H1 (cell line): ENCODE data around the gene KEL. TPM values are rescaled to one million over a fixed set of nuclear protein-coding genes. Genes with fewer than 3 reads are reported as not detected.

ENCODE experiments used
- CTCF ChIA-PET: fragments of 300-600 bp; sonication (Branson Sonifier 250); formaldehyde crosslinking; loops from one replicate; lab custom pipeline; 2021; ENCODE audit not compliant: partially characterized antibody; lab: Charles Lee
- POLR2A ChIA-PET: fragments of 300-600 bp; sonication (Branson Sonifier 250); formaldehyde crosslinking; loops from one replicate; lab custom pipeline; 2021; ENCODE audit warnings: inconsistent platforms; ENCODE audit not compliant: partially characterized antibody; lab: Charles Lee
- DNase-seq, 2 experiments: peaks; one replicate each; pipeline versions ENCODE4 v3.0.0 to v3.0.0-alpha.2; 2010 to 2022; ENCODE audit warnings: low spot score in 2 of 2, low read depth in 1 of 2, mixed read lengths in 1 of 2
- FAIRE-seq: peaks from 2 replicates; lab custom pipeline; 2011; peaks lifted over from hg19 to GRCh38; lab: Jason Lieb, UNC
- H2AFZ ChIP-seq: 2 replicates; pipeline ENCODE4 v1.8.1; 2012; ENCODE audit warnings: low read length, inconsistent platforms
- H2AK5ac ChIP-seq: 2 replicates; pipeline ENCODE4 v1.6.1; 2013; ENCODE audit warnings: low read depth, low read length
- H2BK120ac ChIP-seq: replicated peaks from 2 replicates; pipeline ENCODE3; 2013; ENCODE audit warnings: low read depth, low read length, inconsistent platforms
- H2BK12ac ChIP-seq: 2 replicates; pipeline ENCODE4 v1.6.1; 2013; ENCODE audit warnings: low read depth, low read length
- H2BK15ac ChIP-seq: 2 replicates; pipeline ENCODE4 v1.6.1; 2013; ENCODE audit warnings: low read length
- H2BK20ac ChIP-seq: 2 replicates; pipeline ENCODE4 v1.6.1; 2013; ENCODE audit warnings: low read length
- H2BK5ac ChIP-seq: 2 replicates; pipeline ENCODE4 v1.6.1; 2013; ENCODE audit warnings: low read depth, low read length
- H3K14ac ChIP-seq: 2 replicates; pipeline ENCODE4 v1.6.1; 2013; ENCODE audit warnings: inconsistent platforms; ENCODE audit not compliant: insufficient read length
- H3K18ac ChIP-seq: 2 replicates; pipeline ENCODE4 v1.6.1; 2013; ENCODE audit warnings: low read length; ENCODE audit errors: extremely low read depth
- H3K23ac ChIP-seq: 2 replicates; pipeline ENCODE4 v1.6.1; 2013; ENCODE audit warnings: inconsistent platforms; ENCODE audit not compliant: insufficient read length
- H3K23me2 ChIP-seq: 2 replicates; pipeline ENCODE4 v1.6.1; 2013; ENCODE audit warnings: low read depth, low read length
- H3K27ac ChIP-seq: 2 replicates; pipeline ENCODE4 v1.6.1; 2011; ENCODE audit warnings: low read depth, low read length, inconsistent platforms
- H3K27me3 ChIP-seq, 4 experiments: replicated peaks in 1 of 4; 1 replicate in 1 of 4; 2 replicates in 3 of 4; pipeline versions ENCODE4 v1.6.1 to v1.8.1; 2011 to 2013; ENCODE audit warnings: low read length in 3 of 4, mild to moderate bottlenecking in 3 of 4, inconsistent platforms in 2 of 4, mixed read lengths in 2 of 4, moderate library complexity in 1 of 4; ENCODE audit not compliant: control insufficient read depth in 3 of 4, insufficient read depth in 3 of 4; ENCODE audit errors: extremely low read depth in 1 of 4
- H3K36me3 ChIP-seq, 4 experiments: 2 replicates each; pipeline versions ENCODE4 v1.6.1 to v1.8.1; 2011 to 2013; ENCODE audit warnings: mild to moderate bottlenecking in 4 of 4, low read length in 3 of 4, moderate library complexity in 2 of 4, control low read depth in 1 of 4, inconsistent platforms in 1 of 4; ENCODE audit not compliant: insufficient read depth in 4 of 4, control insufficient read depth in 2 of 4
- H3K4ac ChIP-seq: replicated peaks from 2 replicates; pipeline ENCODE3; 2013; ENCODE audit warnings: low read length, low read depth, mixed read lengths, inconsistent platforms; ENCODE audit not compliant: insufficient read length
- H3K4me1 ChIP-seq, 4 experiments: replicated peaks in 1 of 4; 1 replicate in 1 of 4; 2 replicates in 3 of 4; pipeline versions ENCODE4 v1.6.1 to v1.8.1; 2011 to 2013; ENCODE audit warnings: low read length in 3 of 4, inconsistent platforms in 2 of 4, mixed read lengths in 1 of 4; ENCODE audit not compliant: insufficient read depth in 4 of 4, control insufficient read depth in 3 of 4
- H3K4me2 ChIP-seq, 2 experiments: 2 replicates each; pipeline versions ENCODE4 v1.6.1 to v1.8.1; 2011 to 2013; ENCODE audit warnings: low read depth in 2 of 2, low read length in 2 of 2, control low read depth in 1 of 2, inconsistent platforms in 1 of 2, mild to moderate bottlenecking in 1 of 2; ENCODE audit not compliant: insufficient read depth in 1 of 2
- H3K4me3 ChIP-seq, 4 experiments: fragments of 200-600, 300-600 bp in 1 of 4; sonication (generic), shearing (Covaris generic), sonication (Bioruptor Twin) in 1 of 4; 2 replicates each; pipeline versions ENCODE4 v1.5.1 to v1.8.1; 2011 to 2016; ENCODE audit warnings: low read length in 4 of 4, low read depth in 3 of 4, control low read depth in 2 of 4, inconsistent platforms in 2 of 4, mild to moderate bottlenecking in 2 of 4, mixed read lengths in 1 of 4, moderate library complexity in 1 of 4; ENCODE audit not compliant: insufficient read depth in 2 of 4; ENCODE audit errors: extremely low read depth in 1 of 4
- H3K56ac ChIP-seq: replicated peaks from 2 replicates; pipeline ENCODE3; 2013; ENCODE audit warnings: low read depth, mild to moderate bottlenecking, mixed read lengths, low read length, inconsistent platforms; ENCODE audit not compliant: insufficient read length
- H3K79me1 ChIP-seq: 2 replicates; pipeline ENCODE4 v1.6.1; 2013; ENCODE audit warnings: low read depth, low read length, control low read depth
- H3K79me2 ChIP-seq, 2 experiments: 2 replicates each; pipeline versions ENCODE4 v1.6.1 to v1.8.1; 2012 to 2013; ENCODE audit warnings: low read length in 2 of 2, mild to moderate bottlenecking in 2 of 2, inconsistent platforms in 1 of 2; ENCODE audit not compliant: insufficient read depth in 2 of 2, control insufficient read depth in 1 of 2
- H3K9ac ChIP-seq, 4 experiments: replicated peaks in 1 of 4; 1 replicate in 1 of 4; 2 replicates in 3 of 4; pipeline versions ENCODE4 v1.6.1 to v1.8.1; 2011 to 2013; ENCODE audit warnings: low read depth in 3 of 4, low read length in 3 of 4, control low read depth in 2 of 4, mild to moderate bottlenecking in 2 of 4, moderate library complexity in 2 of 4, inconsistent platforms in 1 of 4; ENCODE audit errors: extremely low read depth in 1 of 4
- H3K9me3 ChIP-seq, 2 experiments: 2 replicates each; pipeline versions ENCODE4 v1.6.1 to v1.8.1; 2012 to 2013; ENCODE audit warnings: mild to moderate bottlenecking in 2 of 2, moderate library complexity in 2 of 2, control low read depth in 1 of 2, inconsistent platforms in 1 of 2, low read depth in 1 of 2, low read length in 1 of 2, mixed read lengths in 1 of 2; ENCODE audit not compliant: insufficient read depth in 2 of 2
- H4K20me1 ChIP-seq, 2 experiments: replicated peaks in 1 of 2; 2 replicates each; pipeline versions ENCODE3 to v1.8.1; 2011 to 2013; ENCODE audit warnings: inconsistent platforms in 2 of 2, low read length in 2 of 2, mild to moderate bottlenecking in 1 of 2; ENCODE audit not compliant: insufficient read depth in 2 of 2, control insufficient read depth in 1 of 2
- H4K5ac ChIP-seq: 2 replicates; pipeline ENCODE4 v1.6.1; 2013; ENCODE audit warnings: low read length, low read depth, mixed read lengths, inconsistent platforms; ENCODE audit not compliant: insufficient read length
- H4K8ac ChIP-seq: 2 replicates; pipeline ENCODE4 v1.8.0; 2013; ENCODE audit warnings: mild to moderate bottlenecking, moderate library complexity, low read length, inconsistent platforms; ENCODE audit not compliant: insufficient read depth; ENCODE audit errors: extremely low read depth
- H4K91ac ChIP-seq: replicated peaks from 2 replicates; pipeline ENCODE3; 2013; ENCODE audit warnings: low read length, mixed read lengths, inconsistent platforms; ENCODE audit not compliant: insufficient read length
- YY1 ChIP-seq: IDR thresholded peaks from 2 replicates; pipeline ENCODE4 v1.6.1; 2011; ENCODE audit warnings: low read depth, mild to moderate bottlenecking, low read length
- WGBS, 2 experiments: shearing (Covaris generic) in 1 of 2; methylation state at CpG; one replicate each; pipeline versions ENCODE4 v1.1.6 to v1.1.7; 2013 to 2015; ENCODE audit warnings: low lambda C conversion rate in 2 of 2, mixed read lengths in 2 of 2, inconsistent platforms in 1 of 2, low coverage in 1 of 2, missing lambda C conversion rate in 1 of 2; ENCODE audit not compliant: insufficient replicate concordance in 2 of 2, insufficient coverage in 1 of 2, insufficient read length in 1 of 2; ENCODE audit errors: extremely low coverage in 1 of 2, missing lambda C conversion rate in 1 of 2; 5-methylcytosine and 5-hydroxymethylcytosine counted together
- polyA plus RNA-seq, 7 experiments: library from polyadenylated mRNA; depleted of rRNA in 3 of 7; stranded (reverse) in 5 of 7; unstranded in 2 of 7; fragments of >200 nt in 5 of 7; fragments of 200-250 nt in 2 of 7; gene quantifications; 1 replicate in 5 of 7; 2 replicates in 1 of 7; 4 replicates in 1 of 7; pipeline versions ENCODE4 v1.2.1 to v1.2.3, GENCODE V29; 2011 to 2013; ENCODE audit warnings: missing spikeins in 2 of 7, mixed read lengths in 2 of 7
- total RNA-seq: library from RNA; stranded (reverse); fragmentation: NEBNext Ultra II Directional; extraction: Animal tissue kit (Norgen Biotek cat#: 25700); gene quantifications from 2 replicates; pipeline ENCODE4 v1.2.1, GENCODE V29; 2021

KEL gene
- total and polyA plus RNA-seq, 2 of the 8 experiments (the other 6 are each of a cell fraction or from before 2014, with no cell fraction given) = 1.8 to 1.9 TPM

DNA sequence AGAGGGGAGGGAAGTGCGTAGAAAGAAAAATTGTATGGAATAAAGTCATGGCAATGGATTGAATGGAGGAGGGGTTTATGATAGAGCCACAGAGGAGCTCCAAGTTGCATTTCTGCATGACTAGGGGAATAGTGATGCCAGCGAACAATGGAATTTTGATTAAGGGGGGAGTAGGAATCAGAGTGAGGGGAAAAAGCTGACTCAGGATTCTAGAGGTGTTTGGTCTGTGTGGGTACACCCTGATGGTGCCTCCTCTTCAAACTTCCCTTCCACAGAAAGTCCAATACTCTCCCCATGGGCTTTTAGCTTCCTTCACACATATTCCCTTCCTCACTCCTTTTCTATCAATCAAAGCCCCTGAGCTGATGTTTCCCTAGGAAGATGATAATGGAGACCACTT lies 1.8 kb upstream of the KEL start:
- ChIA-PET CTCF (interaction anchor here (0.6 to 2.8 kb wide), 10 partner anchors 12 to 251 kb away, joined by 3 to 13 read pairs (median 3); partner anchors contain the start of gene LLCFC1), POLR2A (no interaction called here)
- Histone ChIP-seq H3K9me3 (no peaks in the 10 kb centered on the region; a peak in 1 of 4 replicates), H2BK20ac (no peak overlapping the region), H3K18ac (no peak overlapping the region), H3K79me2 (no peaks in the 10 kb centered on the region), H4K5ac (no peak overlapping the region), H3K14ac (no peak overlapping the region), H3K23me2 (peaks cover 2% of the 10 kb centered on the region; the same call in 1 of the 2 replicates), H3K36me3 (no peaks in the 10 kb centered on the region), H3K4me3 (no peak overlapping the region), H2BK12ac (no peak overlapping the region), H3K27me3 (no peaks in the 10 kb centered on the region), H3K4me2 (no peak overlapping the region), H3K4ac (no peak overlapping the region), H2AFZ (no peak overlapping the region), H3K4me1 (peaks cover 0 to 5% (median 1%) of the 10 kb centered on the region in 4 experiments; a peak in 4 of 7 replicates), H3K9ac (no peak overlapping the region), H3K79me1 (no peaks in the 10 kb centered on the region), H3K56ac (no peak overlapping the region), H2AK5ac (no peak overlapping the region), H4K91ac (no peak overlapping the region), H4K20me1 (no peaks in the 10 kb centered on the region), H3K23ac (no peak overlapping the region), H2BK120ac (no peak overlapping the region), H2BK15ac (no peak overlapping the region), H3K27ac (no peak overlapping the region), H2BK5ac (no peak overlapping the region), H4K8ac (no peak overlapping the region)
- WGBS, 2 experiments = 86 to 100% methylated on average over 1 to 2 of the region's 2 CpGs
- no peak for DNase-seq
- no peak for FAIRE-seq
- no peak for TF ChIP-seq YY1
